Measurements from ENCODE around the gene CT45A10. TPM values are rescaled to one million over a fixed set of nuclear protein-coding genes. Genes with fewer than 3 reads are reported as not detected.
"Not testable (repeated sequence)": the region's sequence is repeated elsewhere in the genome, so short reads cannot be mapped to it uniquely, and the experiment has no call there.

The CT45A10 gene, protein sequence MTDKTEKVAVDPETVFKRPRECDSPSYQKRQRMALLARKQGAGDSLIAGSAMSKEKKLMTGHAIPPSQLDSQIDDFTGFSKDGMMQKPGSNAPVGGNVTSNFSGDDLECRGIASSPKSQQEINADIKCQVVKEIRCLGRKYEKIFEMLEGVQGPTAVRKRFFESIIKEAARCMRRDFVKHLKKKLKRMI
- total RNA-seq (2014; rRNA removed; shearing (Covaris generic)) (not detected in 2 replicates), polyA plus RNA-seq (2016; fragmentation: Nextera tagmentation; extraction: Ambion mirVana) (not detected in 2 replicates)

DNA sequence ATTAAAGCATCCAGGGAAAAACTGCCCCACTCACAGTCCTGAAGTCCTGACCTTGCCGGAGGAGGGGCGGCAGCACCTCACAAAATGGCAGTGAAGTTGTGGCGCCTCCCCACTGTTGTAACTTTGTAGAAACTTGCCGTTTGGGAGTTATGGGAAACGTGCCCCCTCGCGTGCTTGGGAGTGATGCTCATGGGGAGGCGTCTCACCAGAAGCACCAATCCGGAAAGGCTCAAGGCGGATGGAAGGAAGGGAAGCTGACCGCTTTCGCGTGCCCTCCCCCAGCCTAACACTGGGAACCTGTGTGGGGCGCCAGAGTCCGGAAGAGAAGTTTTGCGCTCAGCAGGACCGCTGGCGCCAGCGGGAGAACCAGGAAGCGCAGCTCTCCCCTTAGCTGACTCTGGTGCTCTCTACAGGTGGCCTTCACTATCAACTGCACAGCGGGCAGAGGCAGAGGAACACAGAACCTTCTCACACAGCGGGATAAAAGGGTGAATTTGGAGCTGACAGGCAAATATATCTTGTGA lies at the start of gene CT45A10, which contains the start of gene SAGE1:
CT45A10 (minus strand) TSS at position 151 of the 524 bp plus-strand sequence. CDS start 8,100 bp downstream, outside the sequence.
SAGE1 (plus strand) TSS at position 423 of the 524 bp plus-strand sequence. CDS start 2,527 bp downstream, outside the sequence.
- Histone ChIP-seq H3K79me2 (ENCODE audit: insufficient read depth) (no peaks in the 10 kb centered on the region), H3F3A (ENCODE audit: insufficient read depth) (no peaks in the 10 kb centered on the region), H3K27me3 (replicated peaks; ENCODE audit: insufficient read depth) (no peaks in the 10 kb centered on the region), H3K4me3 (no peak within 1 kb of the TSS), H2AFZ (no peak within 1 kb of the TSS), H3K27ac (no peak within 1 kb of the TSS), H3K4me2 (ENCODE audit: unreplicated experiment) (no peak within 1 kb of the TSS), H3K9ac (no peak within 1 kb of the TSS), H3K4me1 (ENCODE audit: insufficient read depth) (no peaks in the 10 kb centered on the region), H3K36me3 (ENCODE audit: low read depth) (no peaks in the 10 kb centered on the region), H3K9me2 (ENCODE audit: insufficient read depth) (no peaks in the 10 kb centered on the region), H3K9me3 (ENCODE audit: low read depth) (no peaks in the 10 kb centered on the region), H4K20me1 (ENCODE audit: insufficient read depth) (no peaks in the 10 kb centered on the region)
- 80 to 81% methylated on average over 17 to 20 of the region's 22 CpGs for WGBS, 2 experiments (ENCODE audit: low coverage in 1 of 2, low lambda C conversion rate in 2 of 2, missing lambda C conversion rate in 2 of 2)
- TF ChIP-seq EZH2 (IDR thresholded peaks at IDR 0.05; ENCODE audit: insufficient read depth, poor library complexity, severe bottlenecking) (no peak), EZH2phosphoT487 (IDR thresholded peaks at IDR 0.05; ENCODE audit: insufficient read depth, low read depth) (no peak)
- no peak for DNase-seq
- in situ Hi-C loops (cut with MboI) = no loop called here

DNA sequence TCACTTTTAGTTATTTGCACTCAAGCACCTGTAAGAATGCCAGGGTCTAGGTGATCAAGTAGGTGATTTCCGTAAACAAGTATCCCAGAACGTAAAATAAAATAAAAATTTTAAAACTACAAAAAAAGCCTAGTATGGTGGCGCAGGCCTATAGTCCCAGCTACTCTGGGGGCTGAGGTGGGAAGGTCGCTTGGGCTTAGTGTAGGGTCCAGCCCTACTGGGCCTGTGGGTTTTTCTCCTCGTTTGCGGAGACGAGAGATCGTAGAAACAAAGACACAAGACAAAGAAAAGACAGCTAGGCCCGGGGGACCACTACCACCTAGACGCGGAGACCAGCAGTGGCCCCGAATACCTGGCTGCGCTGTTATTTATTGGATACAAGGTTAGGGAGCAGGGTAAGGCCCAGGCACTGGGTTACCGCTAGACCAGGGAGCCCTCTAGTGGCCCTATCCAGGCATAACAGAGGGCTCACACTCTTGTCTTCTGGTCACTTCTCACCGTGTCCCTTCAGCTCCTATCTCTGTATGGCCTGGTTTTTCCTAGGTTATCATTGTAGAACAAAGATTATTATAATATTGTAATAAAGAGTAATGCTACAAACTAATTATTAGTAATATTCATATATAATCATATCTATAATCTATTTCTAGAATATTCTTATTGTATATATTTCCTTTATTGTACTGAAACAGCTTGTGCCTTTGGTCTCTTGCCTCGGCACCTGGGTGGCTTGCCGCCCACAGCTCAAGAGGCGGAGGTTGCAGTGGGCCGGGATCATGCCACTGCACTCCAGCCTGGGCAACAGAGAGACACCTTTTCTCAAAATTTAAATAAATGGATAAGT lies 38.6 kb upstream of the CT45A10 start:
- Histone ChIP-seq H3K4me3 (no peak overlapping the region), H2AFZ (no peak overlapping the region), H3K27me3 (replicated peaks; ENCODE audit: insufficient read depth) (no peaks in the 10 kb centered on the region), H3K36me3 (ENCODE audit: low read depth) (no peaks in the 10 kb centered on the region), H3K27ac (no peak overlapping the region), H3K4me2 (ENCODE audit: unreplicated experiment) (no peak overlapping the region), H3K79me2 (ENCODE audit: insufficient read depth) (no peaks in the 10 kb centered on the region), H3K9me2 (ENCODE audit: insufficient read depth) (no peaks in the 10 kb centered on the region), H3F3A (ENCODE audit: insufficient read depth) (no peaks in the 10 kb centered on the region), H3K9ac (no peak overlapping the region), H4K20me1 (ENCODE audit: insufficient read depth) (no peaks in the 10 kb centered on the region), H3K4me1 (ENCODE audit: insufficient read depth) (no peaks in the 10 kb centered on the region), H3K9me3 (ENCODE audit: low read depth) (no peaks in the 10 kb centered on the region)
- TF ChIP-seq EZH2phosphoT487 (IDR thresholded peaks at IDR 0.05; ENCODE audit: insufficient read depth, low read depth) (no peak), EZH2 (IDR thresholded peaks at IDR 0.05; ENCODE audit: insufficient read depth, poor library complexity, severe bottlenecking) (no peak)
- in situ Hi-C loops (cut with MboI) = no loop called here
- 42 to 53% methylated on average over 13 to 18 of the region's 19 CpGs for WGBS, 2 experiments (ENCODE audit: low coverage in 1 of 2, low lambda C conversion rate in 2 of 2, missing lambda C conversion rate in 2 of 2)
- DNase-seq = peak; percentile 42

DNA sequence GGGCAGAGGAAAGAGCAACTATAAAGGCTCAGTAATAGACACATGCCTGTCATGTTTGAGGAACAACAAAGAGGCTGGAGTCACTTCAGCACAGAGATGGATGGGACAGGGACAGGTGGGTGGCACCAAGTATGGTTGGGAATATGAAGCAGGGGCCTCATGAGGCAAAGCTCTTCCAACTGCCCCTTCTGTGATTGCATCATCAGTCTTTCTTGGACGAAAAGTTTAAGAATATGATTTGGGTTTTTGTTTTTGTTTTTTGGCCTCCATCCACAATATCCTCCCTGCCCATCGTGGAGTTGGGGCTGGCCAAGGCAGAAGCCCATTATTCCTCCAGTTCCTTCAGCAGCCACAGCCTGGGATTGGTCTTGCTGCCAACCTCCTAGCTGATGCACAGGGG lies 34.7 kb upstream of the CT45A10 start:
- WGBS, 2 experiments (ENCODE audit: low coverage in 1 of 2, low lambda C conversion rate in 2 of 2, missing lambda C conversion rate in 2 of 2) = 0% methylated on average over 2 of the region's 2 CpGs
- H3K79me2 ChIP-seq (ENCODE audit: insufficient read depth) = no peaks in the 10 kb centered on the region
- in situ Hi-C loops (cut with MboI) = no loop called here
- H3K27me3 ChIP-seq (replicated peaks; ENCODE audit: insufficient read depth) = no peaks in the 10 kb centered on the region
- no peak overlapping the region for H3K4me2 ChIP-seq (ENCODE audit: unreplicated experiment)
- no peaks in the 10 kb centered on the region for H3K36me3 ChIP-seq (ENCODE audit: low read depth)
- H3K27ac ChIP-seq = no peak overlapping the region
- no peaks in the 10 kb centered on the region for H3K9me2 ChIP-seq (ENCODE audit: insufficient read depth)
- no peaks in the 10 kb centered on the region for H4K20me1 ChIP-seq (ENCODE audit: insufficient read depth)
- H2AFZ ChIP-seq = no peak overlapping the region
- no peak overlapping the region for H3K9ac ChIP-seq
- H3F3A ChIP-seq (ENCODE audit: insufficient read depth) = no peaks in the 10 kb centered on the region
- no peak for DNase-seq
- no peak overlapping the region for H3K4me3 ChIP-seq
- TF ChIP-seq EZH2 (IDR thresholded peaks at IDR 0.05; ENCODE audit: insufficient read depth, poor library complexity, severe bottlenecking) = no peak
- TF ChIP-seq EZH2phosphoT487 (IDR thresholded peaks at IDR 0.05; ENCODE audit: insufficient read depth, low read depth) = no peak
- H3K9me3 ChIP-seq (ENCODE audit: low read depth) = no peaks in the 10 kb centered on the region
- no peaks in the 10 kb centered on the region for H3K4me1 ChIP-seq (ENCODE audit: insufficient read depth)

DNA sequence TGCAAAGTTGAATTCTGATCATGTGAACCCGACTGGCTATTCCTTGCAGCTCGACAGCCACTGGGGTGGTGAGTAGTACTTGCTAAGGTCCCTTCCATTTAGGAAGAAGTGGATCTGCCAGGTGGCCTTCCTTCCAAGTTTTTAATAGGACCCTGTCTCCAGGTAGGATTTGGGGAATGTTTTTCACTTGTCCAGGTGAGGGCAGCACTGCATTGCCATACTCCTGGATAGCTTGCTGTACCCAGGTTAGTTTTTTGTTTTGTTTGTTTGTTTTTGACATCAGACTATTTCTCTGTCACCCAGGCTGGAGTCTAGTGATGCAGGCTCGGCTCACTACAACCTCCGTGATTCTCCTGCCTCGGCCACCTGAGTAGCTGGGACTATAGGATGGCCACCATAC lies 30.1 kb upstream of the CT45A10 start:
- no peaks in the 10 kb centered on the region for H3K27me3 ChIP-seq (replicated peaks; ENCODE audit: insufficient read depth)
- in situ Hi-C loops (cut with MboI) = no loop called here
- 76 to 84% methylated on average over 5 of the region's 5 CpGs for WGBS, 2 experiments (ENCODE audit: low coverage in 1 of 2, low lambda C conversion rate in 2 of 2, missing lambda C conversion rate in 2 of 2)
- H3K9ac ChIP-seq = no peak overlapping the region
- no peaks in the 10 kb centered on the region for H4K20me1 ChIP-seq (ENCODE audit: insufficient read depth)
- H3K79me2 ChIP-seq (ENCODE audit: insufficient read depth) = no peaks in the 10 kb centered on the region
- DNase-seq = no peak
- H3K27ac ChIP-seq = no peak overlapping the region
- no peaks in the 10 kb centered on the region for H3K36me3 ChIP-seq (ENCODE audit: low read depth)
- H3F3A ChIP-seq (ENCODE audit: insufficient read depth) = no peaks in the 10 kb centered on the region
- no peak overlapping the region for H3K4me2 ChIP-seq (ENCODE audit: unreplicated experiment)
- no peaks in the 10 kb centered on the region for H3K4me1 ChIP-seq (ENCODE audit: insufficient read depth)
- no peaks in the 10 kb centered on the region for H3K9me3 ChIP-seq (ENCODE audit: low read depth)
- H2AFZ ChIP-seq = no peak overlapping the region
- H3K4me3 ChIP-seq = no peak overlapping the region
- H3K9me2 ChIP-seq (ENCODE audit: insufficient read depth) = no peaks in the 10 kb centered on the region
- TF ChIP-seq EZH2phosphoT487 (IDR thresholded peaks at IDR 0.05; ENCODE audit: insufficient read depth, low read depth) (no peak), EZH2 (IDR thresholded peaks at IDR 0.05; ENCODE audit: insufficient read depth, poor library complexity, severe bottlenecking) (no peak)

DNA sequence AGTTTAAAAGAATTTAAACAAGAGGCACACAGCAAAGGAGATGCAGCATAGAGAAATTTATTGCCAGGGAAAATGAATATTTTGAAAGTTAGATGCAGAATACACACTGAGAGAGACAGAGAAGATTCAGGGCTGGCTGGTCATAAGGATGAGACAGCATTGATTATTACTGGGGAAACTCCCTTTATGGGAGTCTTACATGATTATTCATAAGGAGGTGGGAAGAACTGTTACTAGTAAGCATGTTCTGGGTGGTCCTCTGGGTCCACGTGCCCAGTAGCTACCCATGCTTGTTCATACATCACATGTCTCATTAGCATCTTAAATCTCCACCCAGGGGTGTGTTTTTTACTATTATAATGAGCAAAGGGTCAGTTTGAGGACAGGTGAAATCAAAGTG lies 27.3 kb upstream of the CT45A10 start:
- H3F3A ChIP-seq (ENCODE audit: insufficient read depth); H3K27me3 ChIP-seq (replicated peaks; ENCODE audit: insufficient read depth); in situ Hi-C loops (cut with MboI): not testable (repeated sequence)

More for the DNA sequence above, 27.3 kb upstream of the CT45A10 start:
- H2AFZ ChIP-seq; H3K4me2 ChIP-seq (ENCODE audit: unreplicated experiment); H3K4me1 ChIP-seq (ENCODE audit: insufficient read depth); H3K36me3 ChIP-seq (ENCODE audit: low read depth); H4K20me1 ChIP-seq (ENCODE audit: insufficient read depth); H3K27ac ChIP-seq; DNase-seq; H3K4me3 ChIP-seq; H3K9ac ChIP-seq; H3K79me2 ChIP-seq (ENCODE audit: insufficient read depth); H3K9me3 ChIP-seq (ENCODE audit: low read depth); H3K9me2 ChIP-seq (ENCODE audit: insufficient read depth): not testable (repeated sequence)
- WGBS, 2 experiments (ENCODE audit: low coverage in 1 of 2, low lambda C conversion rate in 2 of 2, missing lambda C conversion rate in 2 of 2) = 6 to 10% methylated on average over 1 of the region's 1 CpG

Data from GM23248 (cell line).